Measurements from ENCODE around the gene NFIX.

Gene NFIX

GRCh38 chr19:13010038-13010991, 15.0 kb downstream of the NFIX start:
- Histone ChIP-seq H3K9me3 (no peaks in the 10 kb centered on the region), H3K4me3 (ENCODE audit: low read depth in 1 of 2, low read length in 1 of 2) (no peak overlapping the region), H3K27me3 (peaks cover 79% of the 10 kb centered on the region), H3K4me1 (ENCODE audit: control insufficient read depth in 1 of 2, insufficient read depth in 1 of 2, low read depth in 1 of 2, low read length in 1 of 2) (peaks cover 5 to 26% of the 10 kb centered on the region in 2 experiments), H3K36me3 (no peaks in the 10 kb centered on the region), H3K27ac (no peak overlapping the region)
- TF ChIP-seq, protein P1, sequence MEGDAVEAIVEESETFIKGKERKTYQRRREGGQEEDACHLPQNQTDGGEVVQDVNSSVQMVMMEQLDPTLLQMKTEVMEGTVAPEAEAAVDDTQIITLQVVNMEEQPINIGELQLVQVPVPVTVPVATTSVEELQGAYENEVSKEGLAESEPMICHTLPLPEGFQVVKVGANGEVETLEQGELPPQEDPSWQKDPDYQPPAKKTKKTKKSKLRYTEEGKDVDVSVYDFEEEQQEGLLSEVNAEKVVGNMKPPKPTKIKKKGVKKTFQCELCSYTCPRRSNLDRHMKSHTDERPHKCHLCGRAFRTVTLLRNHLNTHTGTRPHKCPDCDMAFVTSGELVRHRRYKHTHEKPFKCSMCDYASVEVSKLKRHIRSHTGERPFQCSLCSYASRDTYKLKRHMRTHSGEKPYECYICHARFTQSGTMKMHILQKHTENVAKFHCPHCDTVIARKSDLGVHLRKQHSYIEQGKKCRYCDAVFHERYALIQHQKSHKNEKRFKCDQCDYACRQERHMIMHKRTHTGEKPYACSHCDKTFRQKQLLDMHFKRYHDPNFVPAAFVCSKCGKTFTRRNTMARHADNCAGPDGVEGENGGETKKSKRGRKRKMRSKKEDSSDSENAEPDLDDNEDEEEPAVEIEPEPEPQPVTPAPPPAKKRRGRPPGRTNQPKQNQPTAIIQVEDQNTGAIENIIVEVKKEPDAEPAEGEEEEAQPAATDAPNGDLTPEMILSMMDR (IDR thresholded peaks at IDR 0.05) = no peak

- TF ChIP-seq, protein P1 (IDR thresholded peaks at IDR 0.05) = no peak
- Histone ChIP-seq H3K9me3 (no peaks in the 10 kb centered on the region), H3K36me3 (no peaks in the 10 kb centered on the region), H3K4me3 (ENCODE audit: low read depth in 1 of 2, low read length in 1 of 2) (no peak overlapping the region), H3K27ac (no peak overlapping the region), H3K27me3 (peaks cover 87% of the 10 kb centered on the region), H3K4me1 (ENCODE audit: control insufficient read depth in 1 of 2, insufficient read depth in 1 of 2, low read depth in 1 of 2, low read length in 1 of 2) (peaks cover 5 to 26% of the 10 kb centered on the region in 2 experiments)
Measured at GRCh38 chr19:13010992-13011652, 15.8 kb downstream of the NFIX start.

GRCh38 chr19:13011653-13012389, 16.5 kb downstream of the NFIX start:
- Histone ChIP-seq H3K4me3 (ENCODE audit: low read depth in 1 of 2, low read length in 1 of 2) (no peak overlapping the region), H3K27ac (no peak overlapping the region), H3K27me3 (peaks cover 94% of the 10 kb centered on the region), H3K36me3 (no peaks in the 10 kb centered on the region), H3K9me3 (no peaks in the 10 kb centered on the region), H3K4me1 (ENCODE audit: control insufficient read depth in 1 of 2, insufficient read depth in 1 of 2, low read depth in 1 of 2, low read length in 1 of 2) (peaks cover 5 to 26% of the 10 kb centered on the region in 2 experiments)
- TF ChIP-seq, protein P1 (IDR thresholded peaks at IDR 0.05) = no peak

GRCh38 chr19:13012390-13012689, 17.1 kb downstream of the NFIX start:
- no peak overlapping the region for H3K4me3 ChIP-seq (ENCODE audit: low read depth in 1 of 2, low read length in 1 of 2)
- H3K4me1 ChIP-seq (ENCODE audit: control insufficient read depth in 1 of 2, insufficient read depth in 1 of 2, low read depth in 1 of 2, low read length in 1 of 2) = peaks cover 5 to 26% of the 10 kb centered on the region in 2 experiments
- peaks cover 99% of the 10 kb centered on the region for H3K27me3 ChIP-seq

More at GRCh38 chr19:13012390-13012689, 17.1 kb downstream of the NFIX start:
- TF ChIP-seq, protein P1 (IDR thresholded peaks at IDR 0.05) = no peak
- Histone ChIP-seq H3K27ac (no peak overlapping the region), H3K9me3 (no peaks in the 10 kb centered on the region), H3K36me3 (no peaks in the 10 kb centered on the region)
